GM18868 (cell line): ENCODE data around the gene TM4SF18.
A peak's percentile ranks its signal among the peaks of the same experiment; 100 is the strongest.
"Not testable (repeated sequence)": the region's sequence is repeated elsewhere in the genome, so short reads cannot be mapped to it uniquely, and the experiment has no call there.

Experiments
- ATAC-seq: cut with Tn5 transposase; IDR thresholded peaks from one replicate; pipeline ENCODE4 v1.9.1; 2021; ENCODE audit warnings: mild to moderate bottlenecking, moderate library complexity; ENCODE audit not compliant: unreplicated experiment

The TM4SF18 gene, protein sequence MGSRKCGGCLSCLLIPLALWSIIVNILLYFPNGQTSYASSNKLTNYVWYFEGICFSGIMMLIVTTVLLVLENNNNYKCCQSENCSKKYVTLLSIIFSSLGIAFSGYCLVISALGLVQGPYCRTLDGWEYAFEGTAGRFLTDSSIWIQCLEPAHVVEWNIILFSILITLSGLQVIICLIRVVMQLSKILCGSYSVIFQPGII

DNA sequence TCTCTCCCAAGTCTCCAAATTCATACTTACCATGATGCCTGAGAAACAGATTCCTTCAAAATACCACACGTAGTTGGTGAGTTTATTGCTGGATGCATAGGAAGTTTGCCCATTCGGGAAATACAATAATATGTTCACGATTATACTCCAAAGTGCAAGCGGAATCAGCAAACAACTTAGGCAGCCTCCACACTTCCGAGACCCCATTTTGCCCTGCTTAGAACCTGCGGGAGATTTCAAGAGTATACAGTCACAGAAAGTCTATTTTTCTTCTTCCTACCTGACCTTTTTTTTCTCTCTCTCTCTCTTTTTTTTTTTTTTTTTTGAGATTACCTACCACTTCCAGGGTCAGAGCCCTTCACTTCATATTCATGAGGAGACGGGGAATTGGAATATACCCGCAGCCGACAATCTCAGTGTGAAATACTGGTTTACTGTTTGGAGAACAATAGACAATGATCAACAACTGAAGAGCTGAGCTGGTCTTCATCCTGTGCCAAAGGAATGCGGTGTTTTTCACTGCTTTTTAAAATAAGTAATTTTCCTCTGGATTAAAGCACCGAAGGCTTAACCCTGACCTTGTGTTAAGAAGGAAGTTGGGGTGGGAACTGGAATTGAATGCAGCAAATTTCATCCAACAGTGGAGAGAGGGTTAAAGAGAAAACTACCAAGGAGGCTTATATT, at the start of gene TM4SF18:
TM4SF18 (minus strand) TSS at position 461 of the 684 bp plus-strand sequence; CDS start at position 207, 254 bp downstream.
- no peak for ATAC-seq

DNA sequence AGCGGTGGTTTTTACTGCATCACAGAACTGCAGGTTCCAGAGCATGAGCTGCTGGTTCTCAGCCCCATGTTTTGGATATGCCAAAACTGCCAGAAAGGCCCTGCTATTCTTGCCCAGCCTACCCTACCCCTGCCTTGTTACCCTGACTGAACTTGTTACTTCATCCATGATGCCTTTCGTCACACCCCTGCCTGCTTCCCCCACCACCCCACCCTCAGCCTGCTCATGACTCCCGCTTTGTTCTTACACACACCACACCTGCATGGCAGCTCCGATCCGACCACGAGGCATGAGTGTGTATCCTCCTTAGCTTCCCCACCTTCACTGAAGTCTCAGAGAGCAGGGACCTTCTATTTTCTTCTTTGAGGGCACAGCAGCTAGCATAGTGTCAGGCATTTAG, 49.1 kb upstream of the TM4SF18 start:
- ATAC-seq = no peak

DNA sequence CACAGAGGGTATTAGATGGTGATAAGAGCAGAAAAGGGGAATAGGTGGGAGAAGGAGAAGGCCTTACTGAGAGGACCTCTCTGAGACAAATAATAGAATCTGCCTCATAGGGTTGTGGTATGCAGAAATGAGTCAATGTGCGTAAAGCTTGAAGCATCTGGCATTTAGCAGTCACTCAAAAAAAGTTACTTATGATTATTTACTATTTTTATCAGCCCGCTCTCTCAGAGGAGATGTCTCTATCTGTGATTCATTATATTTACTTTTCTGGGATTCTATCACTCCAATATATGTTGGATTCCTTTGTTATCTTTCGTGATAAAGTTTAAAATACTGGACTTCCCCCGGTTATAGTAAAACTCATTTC, 48.6 kb upstream of the TM4SF18 start:
- ATAC-seq = peak; percentile 73

DNA sequence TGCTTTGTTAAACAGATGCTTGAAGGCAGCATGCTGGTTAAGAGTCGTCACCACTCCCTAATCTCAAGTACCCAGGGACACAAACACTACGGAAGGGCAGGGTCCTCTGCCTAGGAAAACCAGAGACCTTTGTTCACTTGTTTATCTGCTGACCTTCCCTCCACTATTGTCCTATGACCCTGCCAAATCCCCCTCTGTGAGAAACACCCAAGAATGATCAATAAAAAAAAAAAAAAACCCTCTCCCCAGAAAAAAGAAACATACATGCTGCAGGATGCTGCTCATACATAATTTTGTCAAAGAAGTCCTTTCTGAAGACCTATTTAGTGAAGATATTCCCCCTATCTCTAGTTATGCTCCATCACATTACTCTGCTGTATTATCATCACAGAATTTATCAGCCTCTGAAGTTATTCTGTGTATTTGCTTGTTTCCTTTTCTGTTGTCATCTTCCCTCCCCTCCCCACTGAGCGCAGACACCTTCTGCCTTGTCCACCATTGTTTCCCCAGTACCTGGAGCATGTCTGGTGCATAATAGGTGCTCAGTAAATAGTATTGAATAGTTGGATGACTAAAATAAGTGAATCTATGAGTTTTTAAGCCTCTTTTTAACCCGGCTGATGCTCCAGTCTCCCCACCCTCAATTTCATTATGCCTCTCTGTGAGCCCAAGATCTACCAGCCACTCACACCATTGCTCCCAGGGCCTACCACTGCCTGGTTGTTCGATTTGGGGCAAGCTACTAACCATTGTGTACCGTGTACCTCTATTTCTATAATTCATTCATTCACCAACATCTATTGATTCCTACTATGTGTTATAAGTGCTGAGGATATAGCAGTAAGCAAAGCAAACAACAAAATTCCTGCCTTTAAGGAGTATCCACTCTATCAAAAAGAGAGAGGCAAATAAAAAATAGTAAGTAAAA, 48.0 kb upstream of the TM4SF18 start:
- ATAC-seq = no peak

DNA sequence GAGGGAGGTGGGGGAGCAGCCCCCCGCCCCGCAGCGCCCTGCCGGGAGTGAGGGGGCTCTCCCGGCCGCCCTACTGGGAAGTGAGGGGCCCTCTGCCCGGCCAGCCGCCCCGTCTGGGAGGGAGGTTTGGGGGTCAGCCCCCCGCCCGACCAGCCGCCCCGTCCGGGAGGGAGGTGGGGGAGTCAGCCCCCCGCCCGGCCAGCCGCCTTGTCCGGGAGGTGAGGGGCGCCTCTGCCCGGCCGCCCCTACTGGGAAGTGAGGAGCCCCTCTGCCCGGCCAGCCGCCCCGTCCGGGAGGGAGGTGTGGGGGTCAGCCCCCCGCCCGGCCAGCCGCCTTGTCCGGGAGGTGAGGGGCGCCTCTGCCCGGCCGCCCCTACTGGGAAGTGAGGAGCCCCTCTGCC, 46.8 kb upstream of the TM4SF18 start:
- ATAC-seq = not testable (repeated sequence)

DNA sequence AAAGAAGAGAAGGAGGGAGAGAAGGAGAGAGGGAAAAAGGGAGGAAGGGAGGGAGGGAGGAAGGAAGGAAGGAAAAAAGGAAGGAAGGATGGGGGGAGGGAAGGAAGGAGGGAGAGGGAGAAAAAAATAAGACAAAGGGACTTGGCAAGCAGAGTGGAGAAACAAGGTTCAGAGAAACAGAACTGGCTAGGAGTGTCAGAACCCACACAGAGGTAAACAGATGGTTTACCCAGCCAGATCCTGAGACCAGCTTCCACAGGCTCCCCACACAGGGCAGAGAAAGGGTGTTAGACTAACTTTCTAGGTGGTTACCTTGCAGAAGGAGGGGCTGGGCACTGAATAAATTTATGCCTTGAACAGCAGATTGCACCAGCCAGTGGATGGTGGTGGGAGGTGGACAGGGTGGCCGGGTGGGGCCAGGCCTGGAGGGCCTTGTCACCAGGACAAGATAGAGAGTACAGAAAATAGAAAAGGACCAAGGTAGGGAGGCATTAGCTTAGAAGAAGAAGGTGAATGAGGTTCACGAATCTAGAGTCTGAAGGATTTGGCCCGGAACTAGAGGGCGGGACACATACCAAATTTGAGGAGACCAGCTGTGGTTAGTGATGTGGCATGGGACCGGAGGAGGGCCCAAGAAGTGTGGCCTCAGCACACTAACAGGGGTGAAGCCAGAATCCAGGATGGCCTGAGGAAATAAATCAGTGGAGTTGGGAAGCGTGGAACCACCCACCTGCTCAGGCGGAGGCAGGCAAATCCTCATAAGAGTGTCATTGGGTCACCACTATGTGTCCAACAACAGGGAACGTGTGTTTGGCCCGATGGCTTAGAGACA, 45.3 kb upstream of the TM4SF18 start:
- no peak for ATAC-seq

DNA sequence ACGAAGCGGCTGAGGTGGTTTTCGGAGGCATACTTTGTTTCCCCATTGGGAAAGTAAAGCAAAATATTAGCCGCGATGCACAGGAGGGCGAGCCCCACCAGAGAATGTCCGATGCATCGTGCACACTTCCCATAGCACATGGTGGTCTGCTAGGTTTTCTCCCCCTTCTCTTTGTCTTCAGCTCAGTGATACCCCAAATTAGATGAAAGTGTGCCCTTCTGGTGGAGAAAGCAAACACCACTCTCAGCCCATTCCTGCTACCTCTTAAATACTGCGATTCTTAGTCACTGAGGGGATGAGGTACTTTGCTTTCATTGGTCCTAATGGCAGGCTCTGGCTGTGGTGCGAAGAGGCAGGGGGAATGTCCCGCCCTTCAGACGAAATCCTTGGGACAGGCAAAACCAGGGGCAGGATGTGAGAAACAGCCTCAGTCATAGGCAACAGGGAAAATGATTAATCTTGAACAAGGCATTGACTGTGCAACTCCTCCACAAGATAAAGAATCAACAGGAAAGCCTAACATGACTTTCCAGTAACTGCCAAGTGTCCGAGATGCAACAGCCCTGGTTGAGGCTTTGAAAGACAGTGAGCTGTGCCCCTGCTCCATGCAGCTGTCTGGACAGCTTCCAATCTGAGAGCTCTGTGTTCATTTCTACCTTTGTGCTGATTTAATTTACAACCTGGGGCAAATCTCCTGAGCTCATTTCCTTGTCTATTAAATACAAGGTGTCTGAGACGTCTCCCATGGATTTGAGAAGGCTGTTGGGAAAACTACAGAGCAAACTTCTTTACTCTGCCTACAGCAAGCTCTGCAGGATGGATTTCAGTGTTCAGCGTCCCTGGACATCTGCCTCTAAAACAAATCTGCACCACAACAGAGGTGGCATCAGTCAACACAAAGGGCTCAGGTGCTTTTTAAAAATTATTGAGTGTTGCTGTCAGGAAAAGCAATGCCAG, 44.2 kb upstream of the TM4SF18 start, which contains the start of gene TM4SF1:
TM4SF1 (minus strand) TSS at position 242 of the 957 bp plus-strand sequence; CDS start at position 140, 102 bp downstream.
- no peak for ATAC-seq

DNA sequence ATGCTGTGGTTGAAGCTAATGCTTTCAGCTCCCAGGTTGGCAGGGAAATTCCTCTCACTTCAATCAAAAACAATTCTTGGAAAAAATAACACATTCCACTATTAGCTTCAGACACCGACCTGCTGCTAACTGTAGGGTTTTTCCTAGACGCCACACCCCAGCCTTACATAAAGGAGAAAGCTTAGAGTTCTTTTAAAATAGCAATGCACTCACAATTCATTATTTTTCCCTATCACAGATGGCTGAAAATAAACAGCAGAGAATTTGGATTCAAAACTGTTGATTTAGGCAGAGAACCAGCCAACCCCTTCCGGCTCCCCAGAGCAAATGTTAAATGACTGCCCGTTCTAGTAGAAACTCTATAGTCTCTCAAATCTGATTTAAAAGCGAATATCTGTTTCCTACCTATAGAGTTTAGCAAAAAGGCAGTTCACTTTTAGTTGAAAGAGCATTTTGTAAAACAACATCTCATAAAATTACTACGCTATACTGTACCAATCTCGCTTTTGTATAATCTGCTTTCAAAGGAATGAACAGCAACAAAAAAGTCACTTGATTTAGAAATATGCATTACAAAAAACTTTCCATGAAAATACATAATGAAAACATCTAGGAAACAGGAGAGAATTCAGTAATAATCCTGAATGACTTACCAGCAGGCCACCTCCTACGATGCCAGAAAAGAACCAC, 43.4 kb upstream of the TM4SF18 start:
- ATAC-seq = no peak

DNA sequence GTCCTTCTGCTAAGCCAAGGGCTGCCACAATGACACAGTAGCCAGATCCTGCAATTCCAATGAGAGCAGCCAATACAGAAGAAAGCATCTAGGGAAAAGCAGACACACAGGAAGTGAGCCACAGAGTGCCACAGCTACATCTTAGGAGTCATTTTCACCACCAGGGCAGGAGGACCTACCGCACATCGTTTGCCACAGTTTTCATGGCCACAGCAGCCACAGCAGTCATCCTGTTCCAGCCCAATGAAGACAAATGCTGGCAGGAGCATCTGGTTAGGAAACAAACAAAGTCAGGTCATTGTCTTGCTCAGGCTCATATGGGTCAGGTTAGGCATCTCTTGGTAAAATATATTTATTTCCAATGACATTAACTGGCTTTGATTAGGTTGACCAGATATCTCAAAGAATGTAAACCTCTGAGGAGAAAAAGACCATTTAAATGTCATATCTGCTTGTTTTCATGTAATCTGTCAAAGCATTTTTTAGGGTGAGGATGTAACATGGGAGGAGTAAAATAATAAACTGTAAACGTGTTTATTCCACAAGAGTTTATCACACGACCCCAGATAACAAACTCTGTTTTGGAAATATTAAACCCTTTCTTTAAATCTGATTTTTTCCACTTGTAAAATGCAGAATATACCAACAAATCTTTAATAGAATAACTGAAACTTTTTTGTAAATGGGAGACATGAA, 42.2 kb upstream of the TM4SF18 start:
- no peak for ATAC-seq

DNA sequence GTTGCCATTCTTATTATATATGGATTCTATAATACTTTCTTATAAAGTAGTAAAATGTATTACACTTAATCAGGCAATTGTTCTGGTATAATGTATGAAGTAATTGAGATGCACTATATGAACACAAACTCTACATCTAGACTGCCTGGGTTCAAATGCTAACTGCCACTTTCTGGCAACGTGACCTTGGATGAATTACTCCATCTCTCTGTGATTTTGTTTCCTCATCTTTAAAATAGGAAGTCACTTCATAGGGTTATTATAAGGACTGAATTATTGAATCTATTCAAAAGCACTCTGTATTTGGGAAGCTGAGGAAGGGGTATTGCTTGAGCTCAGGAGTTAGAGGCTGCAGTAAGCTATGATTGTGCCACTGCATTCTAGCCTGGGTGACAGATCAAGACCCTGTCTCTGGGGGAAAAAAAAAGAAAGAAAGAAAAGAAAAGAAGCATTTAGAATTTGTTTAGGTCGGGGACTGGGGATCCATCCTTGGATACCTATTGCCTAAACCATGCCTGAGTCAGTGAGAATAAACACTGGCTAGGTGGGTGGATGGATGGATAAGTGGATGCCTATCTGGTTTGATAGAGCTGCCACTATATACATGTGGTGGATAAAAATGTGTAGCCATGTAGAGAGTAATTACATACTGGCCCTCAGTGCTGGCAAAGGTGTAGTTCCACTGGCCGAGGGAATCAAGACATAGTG, 41.5 kb upstream of the TM4SF18 start:
- ATAC-seq = no peak

DNA sequence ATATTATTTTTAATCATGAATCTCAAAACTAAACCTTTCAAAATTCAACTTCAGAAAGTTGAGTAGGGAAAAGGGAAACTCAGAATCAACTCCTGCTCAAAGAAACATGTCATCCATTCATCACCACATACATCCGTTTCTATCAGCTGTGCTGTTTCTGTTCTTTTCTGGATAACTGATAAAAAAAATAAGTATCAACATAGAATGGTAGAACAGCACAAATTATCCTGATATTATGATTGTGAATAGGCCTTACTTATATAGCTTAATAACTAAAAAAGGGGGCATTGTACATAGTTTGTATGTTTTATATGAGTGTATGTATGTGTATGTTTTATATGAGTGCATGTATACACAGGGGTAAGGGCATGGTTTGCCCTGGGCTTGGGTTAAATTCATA, 41.0 kb upstream of the TM4SF18 start:
- ATAC-seq = no peak

DNA sequence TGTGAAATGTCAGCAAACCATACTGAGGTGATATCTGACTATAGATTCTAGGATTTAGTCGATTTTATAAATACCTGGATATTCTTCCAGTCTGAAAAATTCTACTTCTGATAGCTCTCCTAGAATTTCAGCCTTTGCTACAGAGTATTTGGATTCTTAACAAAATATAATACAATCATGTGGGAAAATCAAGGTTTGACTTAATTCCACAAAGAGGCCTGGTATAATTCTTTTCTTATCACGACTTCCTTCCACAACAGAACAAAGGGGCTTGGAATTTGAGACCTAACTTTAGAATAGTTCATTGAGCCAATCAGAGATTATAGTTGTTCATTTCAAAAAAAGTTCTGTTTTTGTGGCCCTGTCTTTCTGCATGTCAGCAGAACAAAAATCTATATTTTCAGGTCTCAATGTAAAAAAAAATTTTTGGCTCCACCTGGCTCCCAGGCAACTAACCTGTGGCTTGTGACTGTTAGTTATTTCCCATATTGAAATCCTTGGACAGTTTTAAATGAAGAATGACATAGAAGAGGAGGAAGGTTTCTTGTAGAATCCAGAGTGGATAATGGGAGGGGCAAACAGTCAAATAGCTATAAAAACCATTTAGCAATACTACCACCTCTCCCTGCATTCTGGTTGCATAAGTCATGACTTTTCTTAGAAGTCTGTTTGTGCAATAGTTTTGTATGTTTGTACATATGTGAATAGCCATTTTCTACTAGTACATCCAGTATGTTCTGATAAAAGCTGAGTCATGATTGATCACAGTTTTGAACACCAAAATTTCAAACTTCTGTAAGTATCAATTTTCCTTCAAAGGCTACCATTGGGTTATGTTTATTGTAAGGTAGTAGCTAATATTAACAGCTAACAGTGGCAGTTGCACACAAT, 40.0 kb upstream of the TM4SF18 start:
- no peak for ATAC-seq

DNA sequence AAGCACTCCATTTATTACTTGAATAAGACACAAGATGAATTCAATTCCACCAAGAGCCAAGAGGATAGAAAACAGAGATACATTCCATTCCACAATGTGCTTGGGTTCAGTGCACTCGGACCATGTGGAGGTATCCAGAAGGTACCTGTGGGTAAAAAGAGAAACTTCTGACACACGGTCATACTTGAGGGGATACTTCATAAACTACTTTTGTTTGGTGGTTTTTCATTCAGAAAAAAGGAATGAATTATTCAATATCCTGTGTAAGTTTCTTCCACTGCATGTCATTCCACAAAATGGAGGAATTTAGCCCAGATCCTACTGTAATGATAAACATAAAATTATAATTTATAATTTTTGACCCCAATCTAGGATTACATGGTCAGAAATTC, 38.3 kb upstream of the TM4SF18 start:
- no peak for ATAC-seq

DNA sequence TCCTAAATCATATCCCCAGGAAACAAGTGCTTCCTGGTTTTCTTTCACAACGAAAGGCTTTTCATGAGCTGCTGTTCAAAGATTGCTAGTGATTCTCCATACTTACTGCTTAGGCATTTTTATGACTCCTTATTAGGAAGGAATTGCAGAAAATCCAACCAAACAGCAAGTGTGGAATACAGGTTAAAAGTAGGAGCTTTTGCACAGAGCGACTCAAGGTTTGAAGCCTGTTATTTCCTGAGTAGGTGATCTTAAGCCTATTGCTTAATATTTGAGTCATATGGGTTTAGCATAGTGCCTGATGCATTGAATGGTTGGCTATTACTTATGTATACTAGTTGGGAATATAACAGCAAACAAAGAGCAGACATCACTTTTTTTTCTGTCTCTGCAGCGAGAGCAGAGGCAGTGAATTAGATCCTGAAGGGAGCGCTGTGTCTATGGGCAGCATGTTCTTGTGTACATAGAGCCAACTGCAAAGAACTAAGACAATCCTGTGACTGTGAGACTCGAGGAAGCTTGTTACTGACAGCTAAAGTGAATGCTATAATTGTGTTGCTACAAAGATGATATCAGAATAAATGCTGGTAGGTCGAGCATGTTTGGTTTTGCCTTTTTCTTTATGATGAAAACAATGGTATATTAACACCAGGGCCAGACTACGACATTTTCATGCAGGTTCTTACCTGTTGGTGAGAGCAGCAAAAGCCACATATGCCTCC, 37.7 kb upstream of the TM4SF18 start:
- ATAC-seq = no peak

DNA sequence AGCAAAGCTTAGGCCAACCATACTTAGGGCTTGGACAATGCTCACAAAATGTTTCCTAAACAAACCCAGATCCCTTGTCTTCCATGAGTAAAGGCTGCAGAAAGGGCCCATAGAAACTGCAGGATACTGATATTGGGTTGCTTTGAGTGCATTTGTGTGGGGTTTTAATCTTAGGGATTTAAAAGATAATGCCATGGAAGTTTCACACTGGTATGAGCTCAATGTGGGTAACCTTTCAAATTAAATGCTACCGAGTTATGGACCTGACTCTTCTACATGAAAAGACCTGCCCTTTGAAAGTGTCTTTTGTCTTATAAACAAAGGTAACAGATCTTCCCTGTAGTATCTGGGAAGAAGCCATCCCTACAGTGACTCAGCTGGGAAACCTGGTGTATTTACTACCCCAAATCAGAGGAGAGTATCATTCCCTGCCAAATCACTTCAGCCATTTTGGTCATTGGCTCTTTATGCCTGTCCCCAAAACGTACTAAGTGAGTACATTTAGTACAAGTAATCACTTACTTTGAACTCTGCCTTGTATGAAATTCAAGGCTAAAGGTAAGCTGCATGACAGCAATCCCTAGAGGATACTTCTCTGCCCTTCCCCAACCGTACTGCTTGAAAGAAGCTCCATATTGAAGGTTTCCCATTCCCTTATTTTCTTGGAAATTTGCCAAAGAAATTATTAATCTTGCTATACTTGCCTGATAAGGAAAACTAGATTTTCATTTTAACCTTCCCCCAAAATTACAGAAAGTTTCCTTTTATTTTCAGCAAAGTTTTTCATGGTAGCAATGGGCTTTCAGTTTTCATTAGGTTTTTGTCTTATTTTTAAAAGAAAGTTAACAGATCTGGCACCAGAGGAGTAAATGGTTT, 36.8 kb upstream of the TM4SF18 start:
- ATAC-seq = no peak
